Measurements from ENCODE around the gene ZNF569. TPM values are rescaled to one million over a fixed set of nuclear protein-coding genes. Genes with fewer than 3 reads are reported as not detected.
A peak's percentile ranks its signal among the peaks of the same experiment; 100 is the strongest.
"Not testable (repeated sequence)": the region's sequence is repeated elsewhere in the genome, so short reads cannot be mapped to it uniquely, and the experiment has no call there.

ZNF569 gene
- total RNA-seq, 1 donor from 2014 or later: 5.9 TPM

DNA sequence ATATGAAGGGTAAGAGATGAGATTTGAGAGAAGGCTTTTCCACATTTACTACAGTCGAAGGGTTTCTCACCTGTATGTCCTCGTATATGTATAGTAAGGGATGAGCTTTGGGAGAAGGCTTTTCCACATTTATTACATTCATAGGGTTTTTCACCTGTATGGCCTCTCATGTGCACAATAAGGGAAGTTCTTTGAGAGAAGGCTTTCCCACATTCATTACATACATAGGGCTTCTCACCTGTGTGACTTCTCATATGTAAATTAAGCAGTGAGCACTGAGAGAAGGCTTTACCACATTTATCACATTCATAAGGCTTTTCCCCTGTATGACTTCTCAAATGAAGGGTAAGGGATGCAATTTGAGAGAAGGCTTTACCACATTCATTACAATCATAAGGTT is 54.5 kb downstream of the ZNF569 start:
- DNase-seq (ENCODE audit: low spot score): no peak
- intact Hi-C loops (cut with DNase I): no loop called here

DNA sequence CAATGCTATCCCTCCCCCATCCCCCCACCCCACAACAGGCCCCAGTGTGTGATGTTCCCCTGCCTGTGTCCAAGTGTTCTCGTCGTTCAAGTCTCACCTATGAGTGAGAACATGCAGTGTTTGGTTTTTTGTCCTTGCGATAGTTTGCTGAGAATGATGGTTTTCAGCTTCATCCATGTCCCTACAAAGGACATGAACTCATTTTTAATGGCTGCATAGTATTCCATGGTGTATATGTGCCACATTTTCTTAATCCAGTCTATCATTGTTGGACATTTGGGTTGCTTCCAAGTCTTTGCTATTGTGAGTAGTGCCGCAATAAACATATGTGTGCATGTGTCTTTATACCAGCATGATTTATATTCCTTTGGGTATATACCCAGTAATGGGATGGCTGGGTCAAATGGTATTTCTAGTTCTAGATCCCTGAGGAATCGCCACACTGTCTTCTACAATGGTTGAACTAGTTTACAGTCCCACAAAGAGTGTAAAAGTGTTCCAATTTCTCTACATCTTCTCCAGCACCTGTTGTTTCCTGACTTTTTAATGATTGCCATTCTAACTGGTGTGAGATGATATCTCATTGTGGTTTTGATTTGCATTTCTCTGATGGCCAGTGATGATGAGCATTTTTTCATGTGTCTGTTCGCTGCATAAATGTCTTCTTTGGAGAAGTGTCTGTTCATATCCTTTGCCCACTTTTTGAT is 61.0 kb downstream of the ZNF569 start:
- intact Hi-C loops (cut with DNase I); DNase-seq (ENCODE audit: low spot score): not testable (repeated sequence)

DNA sequence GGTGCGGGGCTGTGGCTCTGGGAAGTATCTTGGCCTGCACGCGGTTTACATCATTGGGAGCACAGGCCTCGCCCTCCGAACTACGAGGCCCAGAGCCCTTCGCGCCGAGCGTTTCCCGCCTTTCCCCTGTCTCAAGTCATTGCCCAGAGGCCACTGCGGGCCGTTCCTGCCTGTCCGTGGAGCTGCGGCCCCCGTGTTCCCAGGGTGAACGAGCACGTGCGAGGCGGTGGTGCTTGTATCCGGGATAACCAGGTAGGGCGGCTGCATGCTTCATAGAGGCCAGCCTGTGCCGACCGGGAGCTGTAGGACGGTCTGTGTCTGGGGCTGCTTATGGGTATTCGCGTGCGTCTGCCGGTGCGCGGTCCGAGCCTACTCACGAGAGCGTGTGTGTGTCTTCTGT is 63.8 kb downstream of the ZNF569 start:
- no peak for DNase-seq (ENCODE audit: low spot score)
- intact Hi-C loops (cut with DNase I): no loop called here

DNA sequence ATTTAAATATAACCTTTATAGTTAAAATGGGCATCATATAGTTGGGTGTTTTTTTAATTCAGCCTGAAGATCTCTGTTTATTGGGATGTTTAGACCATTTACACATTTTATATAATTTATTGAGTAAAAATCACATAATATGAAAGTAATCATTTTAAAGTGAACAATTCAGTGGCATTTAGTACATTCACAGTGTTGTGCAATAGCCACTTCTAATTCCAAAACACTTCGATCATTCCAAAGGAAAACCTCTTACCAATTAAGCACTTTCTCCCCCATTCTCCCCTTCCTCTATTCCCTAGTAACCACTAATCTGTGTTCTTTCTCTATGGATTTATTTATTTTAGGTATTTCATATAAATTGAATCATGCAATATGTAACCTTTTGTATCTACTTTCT is 66.2 kb downstream of the ZNF569 start:
- intact Hi-C loops (cut with DNase I): no loop called here

DNA sequence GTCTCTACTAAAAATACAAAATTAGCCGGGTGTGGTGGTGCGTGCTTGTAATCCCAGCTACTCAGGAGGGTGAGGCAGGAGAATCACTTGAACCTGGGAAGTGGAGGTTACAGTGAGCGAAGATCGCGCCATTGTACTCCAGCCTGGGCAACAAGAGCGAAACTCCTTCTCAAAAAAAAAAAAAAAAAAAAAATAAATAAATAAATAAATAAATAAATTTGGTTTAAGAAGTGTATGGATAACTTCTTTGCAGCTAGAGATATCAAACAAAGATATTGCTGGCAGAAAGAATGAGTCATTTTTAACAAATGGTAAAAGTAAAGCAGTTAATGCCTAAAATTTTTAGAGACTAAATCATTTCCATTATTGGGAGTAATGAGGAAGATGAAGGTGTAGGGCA is 75.8 kb downstream of the ZNF569 start:
- DNase-seq (ENCODE audit: low spot score); intact Hi-C loops (cut with DNase I): not testable (repeated sequence)

More for the DNA sequence above, 66.2 kb downstream of the ZNF569 start:
- DNase-seq (ENCODE audit: low spot score): no peak

DNA sequence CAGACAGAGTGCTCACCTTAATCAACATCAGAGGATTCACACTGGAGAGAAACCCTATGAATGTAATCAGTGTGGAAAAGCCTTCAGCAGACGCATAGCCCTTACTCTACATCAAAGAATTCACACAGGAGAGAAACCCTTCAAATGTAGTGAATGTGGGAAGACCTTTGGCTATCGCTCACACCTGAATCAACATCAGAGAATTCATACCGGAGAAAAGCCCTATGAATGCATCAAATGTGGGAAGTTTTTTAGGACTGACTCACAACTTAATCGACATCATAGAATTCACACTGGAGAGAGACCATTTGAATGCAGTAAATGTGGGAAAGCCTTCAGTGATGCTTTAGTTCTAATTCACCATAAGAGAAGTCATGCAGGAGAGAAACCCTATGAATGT is 78.0 kb downstream of the ZNF569 start:
- DNase-seq (ENCODE audit: low spot score): no peak
- intact Hi-C loops (cut with DNase I): no loop called here

DNA sequence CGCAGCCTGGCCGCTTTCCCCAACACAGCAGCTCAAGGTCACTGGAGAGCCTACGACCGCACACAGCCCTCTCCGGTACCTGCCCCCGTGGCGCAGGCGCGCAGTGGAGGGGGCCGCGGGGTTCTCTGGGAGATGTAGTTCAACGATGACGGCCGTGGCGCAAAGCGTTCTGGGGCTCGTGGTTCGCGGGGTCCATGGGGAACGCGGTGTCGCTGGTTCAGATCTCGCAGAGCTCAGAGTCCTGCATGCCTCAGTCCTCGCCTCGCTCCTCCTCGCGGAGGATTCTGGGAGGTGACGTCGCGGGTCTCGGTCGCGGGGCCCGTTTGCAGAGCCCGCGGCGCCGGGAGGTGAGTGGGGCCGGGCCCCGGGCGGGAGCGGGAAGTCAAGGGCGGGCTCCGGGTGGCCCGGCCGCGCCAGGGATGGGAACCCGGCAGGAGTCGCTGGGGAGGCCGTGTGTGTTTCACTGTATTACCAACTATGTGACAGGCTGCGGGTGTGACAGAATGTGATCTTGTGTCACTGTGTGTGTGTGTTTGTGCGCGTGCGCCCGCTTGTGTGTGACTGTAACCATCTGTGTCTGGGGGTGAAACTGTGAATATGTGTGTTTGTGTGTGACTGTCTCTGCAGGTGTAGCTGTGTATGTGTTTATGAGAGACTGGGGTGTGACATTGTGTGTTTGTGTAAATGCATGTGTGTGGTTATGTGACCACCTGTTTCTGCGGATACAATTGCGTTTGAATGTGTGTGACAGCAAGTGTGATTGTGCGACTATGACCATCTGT is 96.2 kb downstream of the ZNF569 start, which contains the start of gene ZNF527:
Gene ZNF527 (plus strand): TSS at position 220 of the 782 bp plus-strand sequence. CDS start 3,100 bp downstream, outside the sequence.
- intact Hi-C loops (cut with DNase I): loop anchor here (1.0 to 5.0 kb wide), 4 partner anchors 39 to 154 kb away; partner anchors contain the start of genes ZNF383, ZNF569 and ZNF793
- DNase-seq (ENCODE audit: low spot score): peak; percentile 98

DNA sequence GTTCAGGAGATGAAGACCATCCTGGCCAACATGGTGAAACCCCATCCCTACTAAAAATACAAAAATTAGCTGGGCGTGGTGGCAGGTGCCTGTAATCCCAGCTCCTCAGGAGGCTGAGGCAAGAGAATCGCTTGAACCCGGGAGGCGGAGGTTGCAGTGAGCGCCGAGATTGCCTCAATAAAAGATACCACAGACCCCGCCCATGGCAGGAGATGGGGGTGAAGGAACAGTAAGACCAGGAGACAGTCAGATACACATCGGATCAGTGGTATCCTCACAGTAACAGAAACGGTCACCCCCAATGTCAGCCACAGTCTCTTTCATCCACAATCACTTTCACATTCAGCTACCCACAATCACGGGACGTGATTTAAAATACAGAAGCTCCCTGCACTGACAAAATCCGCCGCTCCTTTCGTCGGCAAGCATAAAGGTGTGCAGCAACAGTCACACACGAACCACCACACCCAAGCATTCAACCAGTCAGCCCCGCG is 96.8 kb downstream of the ZNF569 start:
- intact Hi-C loops (cut with DNase I): loop anchor here (2.0 to 5.0 kb wide), 3 partner anchors 38 to 153 kb away; partner anchors contain the start of genes ZNF383 and ZNF569
- DNase-seq (ENCODE audit: low spot score): not testable (repeated sequence)

DNA sequence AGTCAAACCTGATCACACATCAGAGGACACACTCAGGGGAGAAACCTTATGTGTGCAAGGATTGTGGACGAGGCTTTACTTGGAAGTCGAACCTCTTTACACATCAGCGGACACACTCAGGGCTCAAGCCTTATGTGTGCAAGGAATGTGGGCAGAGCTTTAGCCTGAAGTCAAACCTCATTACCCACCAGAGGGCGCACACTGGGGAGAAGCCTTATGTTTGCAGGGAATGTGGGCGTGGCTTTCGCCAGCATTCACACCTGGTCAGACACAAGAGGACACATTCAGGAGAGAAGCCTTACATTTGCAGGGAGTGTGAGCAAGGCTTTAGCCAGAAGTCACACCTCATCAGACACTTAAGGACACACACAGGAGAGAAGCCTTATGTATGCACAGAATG is 104.5 kb downstream of the ZNF569 start:
- no peak for DNase-seq (ENCODE audit: low spot score)
- intact Hi-C loops (cut with DNase I): no loop called here

DNA sequence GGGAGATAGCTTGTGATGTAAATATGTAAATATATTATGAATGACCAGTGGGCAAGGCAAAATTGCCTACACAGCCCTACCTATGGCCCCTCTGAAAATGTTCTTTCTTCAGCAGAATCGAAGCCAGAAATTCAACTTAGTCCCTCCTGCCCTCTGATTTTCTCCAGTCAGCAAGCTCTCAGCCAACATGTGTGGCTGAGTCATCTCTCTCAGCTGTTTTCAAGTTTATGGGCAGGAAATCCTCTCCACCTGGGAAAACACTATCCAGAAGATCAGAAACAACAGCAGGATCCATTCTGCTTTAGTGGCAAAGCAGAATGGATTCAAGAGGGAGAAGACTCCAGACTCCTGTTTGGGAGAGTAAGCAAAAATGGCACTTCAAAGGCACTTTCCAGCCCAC is 105.2 kb downstream of the ZNF569 start:
- intact Hi-C loops (cut with DNase I): no loop called here
- no peak for DNase-seq (ENCODE audit: low spot score)

Other genes with a start within 250 kb of the ZNF569 start
- 9.2 TPM for gene ZNF383, start 249.2 kb downstream of the ZNF569 start, total RNA-seq
- 6.7 TPM for gene ZNF527, start 96.3 kb downstream of the ZNF569 start, total RNA-seq
- gene ZNF570, start 1.9 kb upstream of the ZNF569 start, total RNA-seq: 6.6 TPM
- 8.3 TPM for gene ZNF793, start 39.5 kb upstream of the ZNF569 start, total RNA-seq
- 4.4 TPM for gene ZNF571, start 127.3 kb upstream of the ZNF569 start, total RNA-seq
- gene ZNF540, start 127.4 kb upstream of the ZNF569 start, total RNA-seq: 4.5 TPM
- 6.6 TPM for gene ZFP30, start 188.0 kb upstream of the ZNF569 start, total RNA-seq

All from cardiac septum (tissue), 1 donor.